Measurements from ENCODE around the gene NOC3L.

The NOC3L gene

GRCh38 chr10:94324609-94325233 is 38.0 kb downstream of the NOC3L start:
- no peaks in the 10 kb centered on the region for H3K4me1 ChIP-seq (ENCODE audit: control insufficient read depth, insufficient read depth, low read length)
- H3K9me3 ChIP-seq (ENCODE audit: control insufficient read depth, insufficient read depth, low read length) = no peaks in the 10 kb centered on the region
- no peak overlapping the region for H3K4me3 ChIP-seq (ENCODE audit: low read depth, low read length)
- no peak overlapping the region for H3K9ac ChIP-seq (ENCODE audit: low read depth, low read length)
- no peaks in the 10 kb centered on the region for H3K27me3 ChIP-seq (ENCODE audit: control insufficient read depth, insufficient read depth, low read length)
- peaks cover 4% of the 10 kb centered on the region for H3K36me3 ChIP-seq (ENCODE audit: control insufficient read depth, insufficient read depth, low read length)

- peaks cover 4% of the 10 kb centered on the region for H3K36me3 ChIP-seq (ENCODE audit: control insufficient read depth, insufficient read depth, low read length)
- no peaks in the 10 kb centered on the region for H3K27me3 ChIP-seq (ENCODE audit: control insufficient read depth, insufficient read depth, low read length)
- no peak overlapping the region for H3K9ac ChIP-seq (ENCODE audit: low read depth, low read length)
- no peaks in the 10 kb centered on the region for H3K9me3 ChIP-seq (ENCODE audit: control insufficient read depth, insufficient read depth, low read length)
- no peak overlapping the region for H3K4me3 ChIP-seq (ENCODE audit: low read depth, low read length)
- H3K4me1 ChIP-seq (ENCODE audit: control insufficient read depth, insufficient read depth, low read length) = no peaks in the 10 kb centered on the region
Observed at GRCh38 chr10:94320285-94320914, 42.3 kb downstream of the NOC3L start.

GRCh38 chr10:94316560-94316959 is 46.2 kb downstream of the NOC3L start:
- Histone ChIP-seq H3K36me3 (ENCODE audit: control insufficient read depth, insufficient read depth, low read length) (no peaks in the 10 kb centered on the region), H3K4me3 (ENCODE audit: low read depth, low read length) (no peak overlapping the region), H3K4me1 (ENCODE audit: control insufficient read depth, insufficient read depth, low read length) (no peaks in the 10 kb centered on the region), H3K27me3 (ENCODE audit: control insufficient read depth, insufficient read depth, low read length) (no peaks in the 10 kb centered on the region), H3K9me3 (ENCODE audit: control insufficient read depth, insufficient read depth, low read length) (no peaks in the 10 kb centered on the region), H3K9ac (ENCODE audit: low read depth, low read length) (no peak overlapping the region)

DNA sequence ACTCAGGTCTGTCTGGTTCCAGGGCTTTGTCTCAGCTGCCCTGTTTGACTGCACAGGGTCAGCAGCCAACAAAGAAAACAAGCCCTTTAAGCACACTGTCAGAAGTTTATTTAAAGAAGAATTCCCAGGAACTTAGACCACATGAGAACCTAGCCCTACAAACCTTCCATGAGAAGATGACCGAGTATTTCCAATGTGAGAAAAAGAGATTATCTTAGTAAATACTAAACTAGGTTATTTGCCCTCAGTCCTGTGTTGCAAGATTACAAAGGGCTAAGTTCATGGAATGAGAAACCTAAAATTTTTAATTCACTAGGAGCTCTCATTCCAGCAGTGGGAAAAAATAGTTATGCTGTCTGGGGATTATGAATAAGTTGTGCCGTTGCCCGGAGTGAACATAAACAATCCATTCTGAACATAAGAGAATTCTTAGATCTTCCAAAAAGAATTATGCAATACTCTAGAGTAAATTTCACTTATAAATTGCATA is 46.7 kb downstream of the NOC3L start:
- Histone ChIP-seq H3K4me3 (ENCODE audit: low read depth, low read length) (no peak overlapping the region), H3K36me3 (ENCODE audit: control insufficient read depth, insufficient read depth, low read length) (no peaks in the 10 kb centered on the region), H3K9me3 (ENCODE audit: control insufficient read depth, insufficient read depth, low read length) (no peaks in the 10 kb centered on the region), H3K27me3 (ENCODE audit: control insufficient read depth, insufficient read depth, low read length) (no peaks in the 10 kb centered on the region), H3K4me1 (ENCODE audit: control insufficient read depth, insufficient read depth, low read length) (no peaks in the 10 kb centered on the region), H3K9ac (ENCODE audit: low read depth, low read length) (no peak overlapping the region)

DNA sequence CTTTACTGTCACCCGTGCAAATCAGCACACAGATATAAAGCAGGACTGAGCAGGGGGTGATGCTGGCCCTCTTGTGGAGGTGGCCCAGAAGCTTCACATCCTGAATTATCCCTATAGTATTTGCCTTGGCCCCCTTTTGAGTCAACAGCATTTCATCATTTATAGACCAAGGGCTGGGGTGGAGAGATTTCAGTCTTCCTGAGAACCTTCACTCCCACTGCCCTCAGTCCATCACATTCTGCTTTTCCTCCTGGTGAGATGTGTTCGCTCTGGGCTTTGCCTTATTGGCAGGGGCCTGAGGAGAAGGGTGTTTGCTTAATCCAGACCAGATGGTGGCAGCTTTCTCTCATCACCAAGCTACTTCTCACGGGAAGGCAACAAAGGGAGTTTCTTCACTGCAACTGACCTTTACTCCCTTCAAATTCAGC is 47.7 kb downstream of the NOC3L start:
- no peak overlapping the region for H3K9ac ChIP-seq (ENCODE audit: low read depth, low read length)
- no peaks in the 10 kb centered on the region for H3K4me1 ChIP-seq (ENCODE audit: control insufficient read depth, insufficient read depth, low read length)
- H3K9me3 ChIP-seq (ENCODE audit: control insufficient read depth, insufficient read depth, low read length) = no peaks in the 10 kb centered on the region
- no peaks in the 10 kb centered on the region for H3K27me3 ChIP-seq (ENCODE audit: control insufficient read depth, insufficient read depth, low read length)
- H3K36me3 ChIP-seq (ENCODE audit: control insufficient read depth, insufficient read depth, low read length) = no peaks in the 10 kb centered on the region
- H3K4me3 ChIP-seq (ENCODE audit: low read depth, low read length) = no peak overlapping the region

DNA sequence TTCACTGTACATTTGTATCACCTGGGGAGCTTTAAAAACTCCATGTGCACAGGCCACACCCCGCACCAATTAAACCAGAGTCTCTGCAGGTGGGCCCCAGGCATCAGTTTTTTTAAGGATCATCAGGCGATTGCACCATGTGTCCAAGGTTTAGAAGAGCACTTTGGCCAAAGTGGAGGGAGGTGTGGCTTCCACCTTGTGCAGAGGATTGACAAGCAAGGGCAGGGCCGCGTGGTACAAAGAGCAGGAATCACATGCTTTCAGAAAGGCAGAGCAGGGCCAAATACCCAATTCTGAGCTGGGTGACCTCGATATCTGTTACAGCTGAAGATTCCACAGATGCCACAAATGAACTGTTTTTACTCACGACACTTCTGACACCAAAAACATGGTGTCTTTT is 52.4 kb downstream of the NOC3L start:
- H3K4me3 ChIP-seq (ENCODE audit: low read depth, low read length) = no peak overlapping the region
- no peaks in the 10 kb centered on the region for H3K4me1 ChIP-seq (ENCODE audit: control insufficient read depth, insufficient read depth, low read length)
- H3K9me3 ChIP-seq (ENCODE audit: control insufficient read depth, insufficient read depth, low read length) = no peaks in the 10 kb centered on the region
- H3K9ac ChIP-seq (ENCODE audit: low read depth, low read length) = no peak overlapping the region
- H3K27me3 ChIP-seq (ENCODE audit: control insufficient read depth, insufficient read depth, low read length) = no peaks in the 10 kb centered on the region
- H3K36me3 ChIP-seq (ENCODE audit: control insufficient read depth, insufficient read depth, low read length) = no peaks in the 10 kb centered on the region

DNA sequence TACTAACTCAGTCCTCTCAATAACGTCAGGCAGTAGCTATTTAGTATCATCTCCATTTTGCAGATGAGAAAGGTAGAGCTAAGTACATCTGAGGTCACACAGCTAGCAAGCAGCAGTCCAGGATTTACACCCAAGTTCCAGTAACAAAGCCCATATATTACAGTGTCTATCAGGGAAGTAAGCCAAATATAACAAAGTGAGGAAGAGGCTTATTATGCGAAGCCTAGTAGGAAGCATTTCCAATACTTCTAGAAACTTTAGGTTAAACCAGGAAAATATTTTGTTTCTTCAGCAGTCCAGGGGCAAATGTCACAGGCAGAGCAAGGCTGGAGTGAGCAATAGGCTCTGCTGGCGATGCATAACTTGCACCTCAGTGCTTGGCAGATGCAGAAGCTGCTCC is 53.9 kb downstream of the NOC3L start:
- no peaks in the 10 kb centered on the region for H3K4me1 ChIP-seq (ENCODE audit: control insufficient read depth, insufficient read depth, low read length)
- H3K9me3 ChIP-seq (ENCODE audit: control insufficient read depth, insufficient read depth, low read length) = no peaks in the 10 kb centered on the region

GRCh38 chr10:94307046-94307615 is 55.6 kb downstream of the NOC3L start:
- Histone ChIP-seq H3K4me3 (ENCODE audit: low read depth, low read length) (no peak overlapping the region), H3K36me3 (ENCODE audit: control insufficient read depth, insufficient read depth, low read length) (no peaks in the 10 kb centered on the region), H3K27me3 (ENCODE audit: control insufficient read depth, insufficient read depth, low read length) (no peaks in the 10 kb centered on the region), H3K9ac (ENCODE audit: low read depth, low read length) (no peak overlapping the region), H3K4me1 (ENCODE audit: control insufficient read depth, insufficient read depth, low read length) (no peaks in the 10 kb centered on the region), H3K9me3 (ENCODE audit: control insufficient read depth, insufficient read depth, low read length) (no peaks in the 10 kb centered on the region)

More for the DNA sequence above, 53.9 kb downstream of the NOC3L start:
- H3K4me3 ChIP-seq (ENCODE audit: low read depth, low read length) = no peak overlapping the region
- no peaks in the 10 kb centered on the region for H3K27me3 ChIP-seq (ENCODE audit: control insufficient read depth, insufficient read depth, low read length)
- H3K9ac ChIP-seq (ENCODE audit: low read depth, low read length) = no peak overlapping the region
- no peaks in the 10 kb centered on the region for H3K36me3 ChIP-seq (ENCODE audit: control insufficient read depth, insufficient read depth, low read length)

- H3K4me1 ChIP-seq (ENCODE audit: control insufficient read depth, insufficient read depth, low read length) = no peaks in the 10 kb centered on the region
- H3K4me3 ChIP-seq (ENCODE audit: low read depth, low read length) = no peak overlapping the region
- H3K36me3 ChIP-seq (ENCODE audit: control insufficient read depth, insufficient read depth, low read length) = no peaks in the 10 kb centered on the region
- no peak overlapping the region for H3K9ac ChIP-seq (ENCODE audit: low read depth, low read length)
- H3K9me3 ChIP-seq (ENCODE audit: control insufficient read depth, insufficient read depth, low read length) = no peaks in the 10 kb centered on the region
- no peaks in the 10 kb centered on the region for H3K27me3 ChIP-seq (ENCODE audit: control insufficient read depth, insufficient read depth, low read length)
Observed at GRCh38 chr10:94303929-94304328, 58.8 kb downstream of the NOC3L start.

GRCh38 chr10:94300042-94300441 is 62.7 kb downstream of the NOC3L start:
- Histone ChIP-seq H3K9ac (ENCODE audit: low read depth, low read length) (no peak overlapping the region), H3K9me3 (ENCODE audit: control insufficient read depth, insufficient read depth, low read length) (no peaks in the 10 kb centered on the region), H3K4me1 (ENCODE audit: control insufficient read depth, insufficient read depth, low read length) (no peaks in the 10 kb centered on the region), H3K36me3 (ENCODE audit: control insufficient read depth, insufficient read depth, low read length) (no peaks in the 10 kb centered on the region), H3K4me3 (ENCODE audit: low read depth, low read length) (no peak overlapping the region), H3K27me3 (ENCODE audit: control insufficient read depth, insufficient read depth, low read length) (no peaks in the 10 kb centered on the region)

GRCh38 chr10:94299417-94299816 is 63.3 kb downstream of the NOC3L start:
- Histone ChIP-seq H3K36me3 (ENCODE audit: control insufficient read depth, insufficient read depth, low read length) (no peaks in the 10 kb centered on the region), H3K9me3 (ENCODE audit: control insufficient read depth, insufficient read depth, low read length) (no peaks in the 10 kb centered on the region), H3K4me3 (ENCODE audit: low read depth, low read length) (no peak overlapping the region), H3K27me3 (ENCODE audit: control insufficient read depth, insufficient read depth, low read length) (no peaks in the 10 kb centered on the region), H3K9ac (ENCODE audit: low read depth, low read length) (no peak overlapping the region), H3K4me1 (ENCODE audit: control insufficient read depth, insufficient read depth, low read length) (no peaks in the 10 kb centered on the region)

- H3K4me3 ChIP-seq (ENCODE audit: low read depth, low read length) = no peak overlapping the region
- no peak overlapping the region for H3K9ac ChIP-seq (ENCODE audit: low read depth, low read length)
- no peaks in the 10 kb centered on the region for H3K9me3 ChIP-seq (ENCODE audit: control insufficient read depth, insufficient read depth, low read length)
- H3K36me3 ChIP-seq (ENCODE audit: control insufficient read depth, insufficient read depth, low read length) = no peaks in the 10 kb centered on the region
- H3K4me1 ChIP-seq (ENCODE audit: control insufficient read depth, insufficient read depth, low read length) = no peaks in the 10 kb centered on the region
- H3K27me3 ChIP-seq (ENCODE audit: control insufficient read depth, insufficient read depth, low read length) = no peaks in the 10 kb centered on the region
Observed at GRCh38 chr10:94294168-94294567, 68.6 kb downstream of the NOC3L start.

Data from iPS-15b (cell line).